ENCODE data around the gene WRAP73. TPM values are rescaled to one million over a fixed set of nuclear protein-coding genes. Genes with fewer than 3 reads are reported as not detected.
A peak's percentile ranks its signal among the peaks of the same experiment; 100 is the strongest.

WRAP73 gene
- total RNA-seq, 6 donors from 2014 or later, result 14.0 to 33.5 (median 19.9) TPM

DNA sequence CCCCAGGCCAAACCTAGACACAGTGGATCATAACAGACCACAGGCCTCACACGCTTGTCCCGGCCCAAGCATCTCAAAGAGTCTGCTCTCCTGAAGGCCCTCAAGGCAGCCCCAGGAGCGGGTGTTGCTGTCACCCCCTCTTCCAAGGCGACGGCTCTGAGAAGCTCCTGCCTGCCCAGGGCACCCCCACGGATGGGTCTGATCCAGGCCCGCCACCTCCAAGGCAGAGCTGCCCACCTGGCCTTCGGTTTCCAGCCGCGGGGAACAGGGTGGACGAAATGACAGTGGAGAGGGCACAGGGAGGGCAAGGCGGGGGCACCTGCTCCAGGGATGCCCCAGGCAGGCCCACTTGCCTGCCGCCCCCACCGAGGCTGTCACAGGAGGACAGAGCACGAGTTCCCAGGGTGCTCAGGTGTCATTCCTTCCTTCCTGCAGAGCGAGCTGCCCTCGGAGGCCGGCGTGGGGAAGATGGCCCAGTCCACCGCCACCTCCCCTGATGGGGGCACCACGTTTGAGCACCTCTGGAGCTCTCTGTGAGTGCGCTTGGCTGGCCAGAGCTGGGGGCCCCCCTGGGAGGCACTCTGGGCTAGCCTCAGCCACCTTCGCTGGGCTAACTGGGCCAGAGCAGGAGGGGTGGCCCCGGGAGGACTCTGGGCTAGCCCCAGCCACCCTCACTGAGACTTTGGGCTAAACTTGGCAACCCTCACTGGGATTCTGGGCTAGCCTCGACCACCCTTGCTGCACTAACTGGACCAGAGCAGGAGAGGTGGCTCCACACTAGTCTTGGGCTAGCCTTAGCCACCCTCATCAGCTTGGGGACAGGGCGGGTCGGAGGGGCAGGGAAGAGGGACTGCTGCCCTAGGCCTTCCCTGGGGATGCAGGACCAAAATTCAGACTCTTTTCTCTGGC lies 32.2 kb upstream of the WRAP73 start:
- WGBS, 2 donors, result 94 to 95% methylated on average over 6 to 27 of the region's 27 CpGs
- TF ChIP-seq POLR2A (IDR thresholded peaks at IDR 0.05), result no peak
- TF ChIP-seq EP300 (IDR thresholded peaks at IDR 0.05), result no peak
- TF ChIP-seq CTCF (IDR thresholded peaks at IDR 0.05), result no peak
- DNase-seq (peak in 1 of 2 donors; percentile 74), ATAC-seq (ENCODE audit: low FRiP score in 2 of 2) (no peak)
- H3K4me1 ChIP-seq, result peaks cover 0 to 18% (median 10%) of the 10 kb centered on the region in 4 donors
- no peaks in the 10 kb centered on the region for H3K36me3 ChIP-seq
- no peak overlapping the region for H3K27ac ChIP-seq
- H3K27me3 ChIP-seq, result no peaks in the 10 kb centered on the region
- no peak overlapping the region for H3K4me3 ChIP-seq
- H3K9me3 ChIP-seq, result no peaks in the 10 kb centered on the region

GRCh38 chr1:3681231-3681897 lies 31.5 kb upstream of the WRAP73 start:
- WGBS, 2 donors, result 86 to 89% methylated on average over 11 to 15 of the region's 19 CpGs
- DNase-seq, result peak in 1 of 2 donors; percentile 43
- Histone ChIP-seq H3K4me1 (peaks cover 0 to 18% (median 12%) of the 10 kb centered on the region in 4 donors), H3K9me3 (no peaks in the 10 kb centered on the region), H3K4me3 (no peak overlapping the region), H3K27me3 (no peaks in the 10 kb centered on the region), H3K36me3 (no peaks in the 10 kb centered on the region), H3K27ac (no peak overlapping the region)
- TF ChIP-seq POLR2A (IDR thresholded peaks at IDR 0.05), result no peak
- no peak for TF ChIP-seq CTCF (IDR thresholded peaks at IDR 0.05)
- TF ChIP-seq EP300 (IDR thresholded peaks at IDR 0.05), result no peak
- TF ChIP-seq POLR2AphosphoS5 (IDR thresholded peaks at IDR 0.05), result no peak
- no peak for ATAC-seq (ENCODE audit: low FRiP score in 2 of 2)

- no peaks in the 10 kb centered on the region for H3K36me3 ChIP-seq
- no peak for ATAC-seq (ENCODE audit: low FRiP score in 2 of 2)
- H3K27me3 ChIP-seq, result no peaks in the 10 kb centered on the region
- DNase-seq, result peak in 1 of 2 donors; percentile 75
- no peak overlapping the region for H3K27ac ChIP-seq
- no peak overlapping the region for H3K4me3 ChIP-seq
- 64 to 78% methylated on average over 10 to 20 of the region's 20 CpGs for WGBS, 2 donors
- no peaks in the 10 kb centered on the region for H3K9me3 ChIP-seq
- no peak for TF ChIP-seq POLR2AphosphoS5 (IDR thresholded peaks at IDR 0.05)
- TF ChIP-seq EP300 (IDR thresholded peaks at IDR 0.05), result no peak
- TF ChIP-seq CTCF (IDR thresholded peaks at IDR 0.05), result no peak
- no peak for TF ChIP-seq POLR2A (IDR thresholded peaks at IDR 0.05)
- H3K4me1 ChIP-seq, result peaks cover 0 to 18% (median 12%) of the 10 kb centered on the region in 4 donors
These were observed 30.8 kb upstream of the WRAP73 start for GRCh38 chr1:3680488-3681230.

DNA sequence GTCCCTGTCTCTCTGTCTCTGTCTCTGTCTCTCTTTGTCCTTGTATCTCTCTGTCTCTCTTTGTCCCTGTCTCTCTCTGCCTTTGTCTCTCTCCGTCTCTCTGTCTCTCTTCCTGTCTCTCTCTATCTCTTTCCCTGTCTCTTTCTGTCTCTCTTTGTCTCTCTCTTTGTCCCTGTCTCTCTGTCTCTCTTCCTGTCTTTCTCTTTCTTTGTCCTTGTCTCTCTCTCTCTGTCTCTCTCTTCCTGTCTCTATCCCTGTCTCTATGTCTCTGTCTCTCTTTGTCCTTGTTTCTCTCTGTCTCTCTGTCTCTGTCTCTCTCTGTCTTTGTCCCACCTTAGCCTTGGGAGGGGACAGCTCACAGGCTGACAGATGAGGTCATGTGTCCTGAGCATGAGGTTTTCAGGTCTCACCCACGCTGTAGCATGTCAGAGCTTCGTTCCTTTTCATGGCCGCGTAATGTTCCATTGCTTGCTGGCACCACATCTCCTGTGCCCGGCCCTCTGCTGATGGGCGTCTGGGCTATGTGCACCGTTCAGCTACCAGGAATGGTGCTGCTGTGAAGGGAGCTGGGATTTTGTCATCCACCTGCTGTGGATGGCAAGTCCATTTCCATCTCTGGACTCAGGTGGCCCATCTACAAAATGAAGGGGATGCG lies 30.0 kb upstream of the WRAP73 start:
- WGBS, 2 donors, result 88 to 94% methylated on average over 9 of the region's 9 CpGs
- TF ChIP-seq POLR2AphosphoS5 (IDR thresholded peaks at IDR 0.05) (no peak), POLR2A (IDR thresholded peaks at IDR 0.05) (no peak), CTCF (IDR thresholded peaks at IDR 0.05) (no peak), EP300 (IDR thresholded peaks at IDR 0.05) (no peak)
- Histone ChIP-seq H3K27me3 (no peaks in the 10 kb centered on the region), H3K27ac (no peak overlapping the region), H3K4me3 (no peak overlapping the region), H3K36me3 (no peaks in the 10 kb centered on the region), H3K4me1 (peaks cover 0 to 18% (median 12%) of the 10 kb centered on the region in 4 donors), H3K9me3 (no peaks in the 10 kb centered on the region)
- no peak for DNase-seq
- ATAC-seq (ENCODE audit: low FRiP score in 2 of 2), result no peak
